Measurements from ENCODE around the gene MAN1C1. TPM values are rescaled to one million over a fixed set of nuclear protein-coding genes. Genes with fewer than 3 reads are reported as not detected.
A peak's percentile ranks its signal among the peaks of the same experiment; 100 is the strongest.

Gene MAN1C1
- total RNA-seq, 1 donor from 2014 or later = 29.1 TPM

DNA sequence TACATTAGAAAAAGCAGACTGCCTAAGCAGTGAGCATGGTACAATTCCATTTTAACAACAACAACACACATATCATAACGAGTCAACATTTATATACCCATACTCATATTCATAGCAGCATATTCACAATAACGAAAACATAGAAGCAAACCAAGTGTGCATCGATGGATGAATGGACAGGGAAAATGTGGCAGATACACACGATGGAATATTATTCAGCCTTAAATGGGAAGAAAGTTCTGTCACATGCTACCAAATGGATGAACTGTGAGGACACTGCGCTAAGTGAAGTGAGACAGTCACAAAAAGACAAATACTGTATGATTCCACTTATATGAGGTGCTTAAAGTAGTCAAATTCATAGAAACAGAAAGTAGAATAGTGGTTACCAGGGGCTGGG, 9.5 kb upstream of the MAN1C1 start:
- DNase-seq (ENCODE audit: low spot score) = no peak
- Mint-ChIP-seq H3K9me3 (ENCODE audit: unreplicated experiment) (no peaks in the 10 kb centered on the region), H3K27me3 (ENCODE audit: unreplicated experiment) (no peaks in the 10 kb centered on the region), H3K36me3 (ENCODE audit: low read depth, unreplicated experiment) (no peaks in the 10 kb centered on the region), H3K4me3 (ENCODE audit: unreplicated experiment) (no peak overlapping the region), H3K4me1 (ENCODE audit: unreplicated experiment) (no peaks in the 10 kb centered on the region), H3K27ac (ENCODE audit: unreplicated experiment) (no peak overlapping the region)
- no peak for TF ChIP-seq CTCF (IDR thresholded peaks at IDR 0.05; ENCODE audit: unreplicated experiment)

DNA sequence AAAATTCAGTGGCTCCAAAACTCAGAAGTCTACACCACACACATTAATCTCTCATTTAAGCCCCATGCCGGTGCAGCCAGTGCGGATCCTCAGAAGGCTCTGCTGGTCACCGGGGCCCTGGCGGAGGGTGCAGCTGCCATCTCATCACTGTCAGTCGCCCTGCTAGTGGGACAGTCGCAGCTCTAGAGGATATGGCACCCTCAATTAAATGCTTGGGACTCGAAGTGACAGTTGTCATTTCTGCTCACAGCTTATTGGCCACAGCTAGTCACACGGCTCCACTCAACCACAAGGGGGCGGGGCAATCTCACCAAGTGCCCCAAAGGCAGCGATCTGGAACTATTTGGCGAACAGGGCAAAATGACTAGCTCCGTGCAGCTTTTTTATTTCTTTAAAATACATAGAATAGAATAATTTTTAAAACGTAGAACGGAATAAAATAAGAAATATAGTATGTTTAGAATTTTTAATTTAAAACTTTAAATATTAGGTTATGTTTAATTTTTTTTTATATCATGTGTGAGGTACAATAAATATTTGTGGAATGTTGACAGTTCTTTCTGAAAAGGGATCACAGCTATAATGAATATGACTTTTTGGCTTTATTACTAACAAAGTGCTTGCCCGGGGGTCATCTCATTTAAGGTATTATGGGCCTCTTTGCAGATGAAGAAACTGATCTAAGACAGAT, 8.0 kb upstream of the MAN1C1 start:
- H3K4me3 Mint-ChIP-seq (ENCODE audit: unreplicated experiment) = no peak overlapping the region

DNA sequence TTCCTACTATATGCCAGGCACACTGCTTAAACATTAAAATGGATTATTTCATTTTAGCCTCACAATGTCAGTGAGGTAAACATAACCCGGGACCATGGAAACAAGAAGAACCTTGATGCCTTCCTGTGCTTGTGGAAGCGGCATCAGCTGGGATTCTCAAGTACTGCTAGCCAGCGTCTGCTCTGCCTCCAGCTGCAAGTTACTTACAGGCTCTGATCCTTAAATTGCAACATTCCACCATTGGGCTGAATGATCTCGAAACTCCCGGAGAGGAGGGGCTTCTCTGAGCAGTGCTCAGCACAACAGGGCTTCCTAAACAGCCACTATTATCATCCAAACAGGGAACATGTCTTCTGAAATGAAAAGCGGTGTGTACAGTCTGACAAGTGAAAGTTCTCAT, 6.7 kb upstream of the MAN1C1 start:
- peak overlapping the region; percentile 9 for H3K27ac Mint-ChIP-seq (ENCODE audit: unreplicated experiment)
- no peak for DNase-seq (ENCODE audit: low spot score)
- H3K4me3 Mint-ChIP-seq (ENCODE audit: unreplicated experiment) = no peak overlapping the region
- no peaks in the 10 kb centered on the region for H3K27me3 Mint-ChIP-seq (ENCODE audit: unreplicated experiment)
- H3K4me1 Mint-ChIP-seq (ENCODE audit: unreplicated experiment) = no peaks in the 10 kb centered on the region
- TF ChIP-seq CTCF (IDR thresholded peaks at IDR 0.05; ENCODE audit: unreplicated experiment) = no peak
- no peaks in the 10 kb centered on the region for H3K9me3 Mint-ChIP-seq (ENCODE audit: unreplicated experiment)
- H3K36me3 Mint-ChIP-seq (ENCODE audit: low read depth, unreplicated experiment) = no peaks in the 10 kb centered on the region

More for the DNA sequence above, 8.0 kb upstream of the MAN1C1 start:
- no peaks in the 10 kb centered on the region for H3K36me3 Mint-ChIP-seq (ENCODE audit: low read depth, unreplicated experiment)
- peak; percentile 74 for TF ChIP-seq CTCF (IDR thresholded peaks at IDR 0.05; ENCODE audit: unreplicated experiment)
- no peaks in the 10 kb centered on the region for H3K9me3 Mint-ChIP-seq (ENCODE audit: unreplicated experiment)
- DNase-seq (ENCODE audit: low spot score) = peak; percentile 81
- no peaks in the 10 kb centered on the region for H3K27me3 Mint-ChIP-seq (ENCODE audit: unreplicated experiment)
- no peaks in the 10 kb centered on the region for H3K4me1 Mint-ChIP-seq (ENCODE audit: unreplicated experiment)
- H3K27ac Mint-ChIP-seq (ENCODE audit: unreplicated experiment) = no peak overlapping the region

GRCh38 chr1:25610822-25611630, 5.6 kb upstream of the MAN1C1 start:
- Mint-ChIP-seq H3K4me3 (ENCODE audit: unreplicated experiment) (no peak overlapping the region), H3K9me3 (ENCODE audit: unreplicated experiment) (no peaks in the 10 kb centered on the region), H3K27ac (ENCODE audit: unreplicated experiment) (no peak overlapping the region), H3K36me3 (ENCODE audit: low read depth, unreplicated experiment) (no peaks in the 10 kb centered on the region), H3K27me3 (ENCODE audit: unreplicated experiment) (peaks cover 5% of the 10 kb centered on the region), H3K4me1 (ENCODE audit: unreplicated experiment) (no peaks in the 10 kb centered on the region)
- TF ChIP-seq CTCF (IDR thresholded peaks at IDR 0.05; ENCODE audit: unreplicated experiment) = no peak
- no peak for DNase-seq (ENCODE audit: low spot score)

DNA sequence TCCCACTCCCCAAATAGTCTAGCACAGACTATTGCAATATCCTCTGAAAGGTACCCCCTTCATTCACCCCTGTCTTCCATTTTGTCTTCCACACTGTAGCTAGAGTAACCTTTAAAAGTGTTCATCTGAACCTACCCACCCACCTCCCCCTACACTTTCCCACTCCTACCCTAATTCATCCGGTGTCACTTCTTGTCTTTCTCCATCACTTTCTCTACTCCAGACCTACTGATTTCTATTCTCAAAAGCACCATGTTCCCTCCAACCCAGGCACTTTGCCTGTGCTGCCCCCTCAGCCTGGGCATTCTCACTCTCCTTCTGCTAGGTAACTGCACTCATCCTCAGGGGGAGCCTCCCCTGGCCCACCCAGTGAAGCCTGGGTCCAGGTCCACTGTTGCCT, 4.7 kb upstream of the MAN1C1 start:
- peaks cover 5% of the 10 kb centered on the region for H3K27me3 Mint-ChIP-seq (ENCODE audit: unreplicated experiment)
- TF ChIP-seq CTCF (IDR thresholded peaks at IDR 0.05; ENCODE audit: unreplicated experiment) = no peak
- no peak for DNase-seq (ENCODE audit: low spot score)
- no peaks in the 10 kb centered on the region for H3K9me3 Mint-ChIP-seq (ENCODE audit: unreplicated experiment)
- H3K27ac Mint-ChIP-seq (ENCODE audit: unreplicated experiment) = no peak overlapping the region
- no peaks in the 10 kb centered on the region for H3K36me3 Mint-ChIP-seq (ENCODE audit: low read depth, unreplicated experiment)
- H3K4me1 Mint-ChIP-seq (ENCODE audit: unreplicated experiment) = no peaks in the 10 kb centered on the region
- H3K4me3 Mint-ChIP-seq (ENCODE audit: unreplicated experiment) = peak overlapping the region; percentile 18

All from endothelial cell (in vitro differentiated cells).